Tibial nerve (tissue), 4 donors: ENCODE measurements around the gene TMBIM6. TPM values are rescaled to one million over a fixed set of nuclear protein-coding genes. Genes with fewer than 3 reads are reported as not detected.

Experiments used
- DNase-seq, 2 donors: peaks; one replicate each; pipeline ENCODE4 v3.0.0-alpha.2; 2019; ENCODE audit warnings: low spot score in 2 of 2
- H3K27ac ChIP-seq, 4 donors: fragments of 200-600 bp; sonication (generic) in 3 of 4; one replicate each; pipeline ENCODE4 v1.5.1; 2017 to 2019; ENCODE audit warnings: mild to moderate bottlenecking in 1 of 4
- H3K27me3 ChIP-seq, 2 donors: fragments of 200-600 bp; sonication (generic) in 1 of 2; one replicate each; pipeline versions ENCODE4 v1.5.1 to v1.6.0; 2017 to 2019
- H3K36me3 ChIP-seq, 3 donors: fragments of 200-600 bp; sonication (generic); one replicate each; pipeline ENCODE4 v1.5.1; 2018 to 2019
- H3K4me1 ChIP-seq, 4 donors: fragments of 200-600 bp; sonication (generic) in 3 of 4; one replicate each; pipeline ENCODE4 v1.5.1; 2017 to 2019
- H3K4me3 ChIP-seq, 4 donors: fragments of 200-600 bp; sonication (generic) in 3 of 4; one replicate each; pipeline ENCODE4 v1.5.1; 2017 to 2019; ENCODE audit warnings: mild to moderate bottlenecking in 1 of 4, moderate library complexity in 1 of 4
- H3K9me3 ChIP-seq, 4 donors: fragments of 200-600 bp; sonication (generic) in 3 of 4; one replicate each; pipeline ENCODE4 v1.5.1; 2017 to 2019
- CTCF ChIP-seq, 5 experiments: fragments of 200-600 bp in 3 of 5; fragments of 450-650 bp in 2 of 5; sonication (generic) in 3 of 5; IDR thresholded peaks; one replicate each; pipeline ENCODE4 v1.5.1; 2016 to 2019; ENCODE audit warnings: antibody characterized with exemption in 5 of 5, mild to moderate bottlenecking in 3 of 5, moderate library complexity in 2 of 5
- EP300 ChIP-seq, 2 donors: sonication (generic); formaldehyde crosslinking; IDR thresholded peaks; one replicate each; pipeline ENCODE4 v1.6.1; 2017; ENCODE audit warnings: antibody characterized with exemption in 2 of 2, mild to moderate bottlenecking in 1 of 2
- POLR2A ChIP-seq, 2 donors: fragments of 450-650 bp; IDR thresholded peaks; one replicate each; pipeline ENCODE4 v1.6.1; 2017; ENCODE audit warnings: antibody characterized with exemption in 2 of 2, mild to moderate bottlenecking in 2 of 2, moderate library complexity in 2 of 2
- WGBS, 2 donors: methylation state at CpG; one replicate each; pipeline ENCODE4 v1.1.5; 2018; 5-methylcytosine and 5-hydroxymethylcytosine counted together
- total RNA-seq, 4 donors: library from RNA; depleted of rRNA; stranded (reverse); fragments of >200 nt; gene quantifications; one replicate each; pipeline ENCODE4 v1.1.0, GENCODE V29; 2016

TMBIM6 gene
- total RNA-seq, 4 donors from 2014 or later = 284 to 404 (median 325) TPM

GRCh38 chr12:49797449-49797776 lies 56.1 kb downstream of the TMBIM6 start:
- 72 to 74% methylated on average over 2 of the region's 2 CpGs for WGBS, 2 donors
- H3K36me3 ChIP-seq = peaks cover 2 to 100% (median 6%) of the 10 kb centered on the region in 3 donors

GRCh38 chr12:49798248-49798647 lies 56.9 kb downstream of the TMBIM6 start:
- Histone ChIP-seq H3K9me3 (no peaks in the 10 kb centered on the region), H3K36me3 (peaks cover 0 to 100% (median 11%) of the 10 kb centered on the region in 3 donors), H3K4me3 (no peak overlapping the region), H3K4me1 (peaks cover 0 to 29% (median 4%) of the 10 kb centered on the region in 4 donors), H3K27me3 (no peaks in the 10 kb centered on the region), H3K27ac (peak overlapping the region in 1 of 4 donors; percentile 17)
- TF ChIP-seq EP300 (IDR thresholded peaks at IDR 0.05) = no peak
- TF ChIP-seq POLR2A (IDR thresholded peaks at IDR 0.05) = no peak
- no peak for TF ChIP-seq CTCF (IDR thresholded peaks at IDR 0.05)
- DNase-seq = no peak
- WGBS, 2 donors = 54 to 67% methylated on average over 5 to 7 of the region's 7 CpGs

More at GRCh38 chr12:49797449-49797776, 56.1 kb downstream of the TMBIM6 start:
- Histone ChIP-seq H3K27me3 (no peaks in the 10 kb centered on the region), H3K4me1 (peaks cover 0 to 28% (median 4%) of the 10 kb centered on the region in 4 donors), H3K9me3 (no peaks in the 10 kb centered on the region), H3K4me3 (no peak overlapping the region), H3K27ac (peak overlapping the region in 2 of 4 donors; percentile 28 to 48)
- TF ChIP-seq EP300 (IDR thresholded peaks at IDR 0.05) (no peak), POLR2A (IDR thresholded peaks at IDR 0.05) (no peak), CTCF (IDR thresholded peaks at IDR 0.05) (no peak)
- no peak for DNase-seq

- no peak overlapping the region for H3K4me3 ChIP-seq
- no peaks in the 10 kb centered on the region for H3K27me3 ChIP-seq
- WGBS, 2 donors = 81 to 90% methylated on average over 2 of the region's 2 CpGs
- peaks cover 0 to 33% (median 4%) of the 10 kb centered on the region in 4 donors for H3K4me1 ChIP-seq
- DNase-seq = no peak
- H3K9me3 ChIP-seq = no peaks in the 10 kb centered on the region
- TF ChIP-seq POLR2A (IDR thresholded peaks at IDR 0.05) = no peak
- TF ChIP-seq EP300 (IDR thresholded peaks at IDR 0.05) = no peak
- no peak for TF ChIP-seq CTCF (IDR thresholded peaks at IDR 0.05)
- no peak overlapping the region for H3K27ac ChIP-seq
- peaks cover 0 to 100% (median 17%) of the 10 kb centered on the region in 3 donors for H3K36me3 ChIP-seq
Measured at GRCh38 chr12:49798934-49799333, 57.6 kb downstream of the TMBIM6 start.

- H3K36me3 ChIP-seq = peaks cover 0 to 100% (median 17%) of the 10 kb centered on the region in 3 donors
- no peak overlapping the region for H3K4me3 ChIP-seq
- DNase-seq = no peak
- 81 to 85% methylated on average over 11 of the region's 11 CpGs for WGBS, 2 donors
- H3K27ac ChIP-seq = no peak overlapping the region
- H3K4me1 ChIP-seq = peaks cover 0 to 34% (median 4%) of the 10 kb centered on the region in 4 donors
- no peaks in the 10 kb centered on the region for H3K27me3 ChIP-seq
- no peaks in the 10 kb centered on the region for H3K9me3 ChIP-seq
- TF ChIP-seq EP300 (IDR thresholded peaks at IDR 0.05) = no peak
- no peak for TF ChIP-seq POLR2A (IDR thresholded peaks at IDR 0.05)
- no peak for TF ChIP-seq CTCF (IDR thresholded peaks at IDR 0.05)
Measured at GRCh38 chr12:49800421-49801140, 59.2 kb downstream of the TMBIM6 start.
